GM18519 (cell line): ENCODE measurements around the gene NUDT16L1.

Source experiments
- ATAC-seq: cut with Tn5 transposase; IDR thresholded peaks from one replicate; pipeline ENCODE4 v1.9.1; 2021; ENCODE audit warnings: mild to moderate bottlenecking, moderate library complexity; ENCODE audit not compliant: unreplicated experiment, low FRiP score

Gene NUDT16L1

DNA sequence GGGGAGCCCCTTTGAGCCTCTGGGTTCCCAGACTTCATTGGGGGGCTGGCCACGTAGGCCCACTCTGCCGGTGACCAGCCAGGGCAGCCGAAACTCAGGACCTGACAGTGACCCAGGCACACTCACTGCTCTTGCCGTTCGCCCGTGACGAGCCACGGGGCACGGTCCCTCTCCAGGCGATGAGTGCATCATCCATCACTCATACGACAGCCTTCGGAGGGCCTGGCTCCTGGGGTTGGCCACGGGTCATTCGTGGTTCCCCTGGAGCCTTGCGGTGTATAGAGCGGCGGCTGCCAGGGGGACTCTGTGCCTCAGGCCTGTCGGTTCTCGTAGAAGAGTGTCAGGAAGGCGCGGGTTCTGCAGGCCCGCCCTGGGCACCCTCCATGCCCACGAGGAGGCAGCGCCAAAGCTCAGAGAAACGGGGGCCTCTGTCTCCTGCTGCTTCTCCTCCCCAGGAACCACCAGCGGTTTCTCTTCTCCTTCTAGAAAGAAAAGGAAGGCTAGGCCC, 11.2 kb upstream of the NUDT16L1 start:
- ATAC-seq: no peak

DNA sequence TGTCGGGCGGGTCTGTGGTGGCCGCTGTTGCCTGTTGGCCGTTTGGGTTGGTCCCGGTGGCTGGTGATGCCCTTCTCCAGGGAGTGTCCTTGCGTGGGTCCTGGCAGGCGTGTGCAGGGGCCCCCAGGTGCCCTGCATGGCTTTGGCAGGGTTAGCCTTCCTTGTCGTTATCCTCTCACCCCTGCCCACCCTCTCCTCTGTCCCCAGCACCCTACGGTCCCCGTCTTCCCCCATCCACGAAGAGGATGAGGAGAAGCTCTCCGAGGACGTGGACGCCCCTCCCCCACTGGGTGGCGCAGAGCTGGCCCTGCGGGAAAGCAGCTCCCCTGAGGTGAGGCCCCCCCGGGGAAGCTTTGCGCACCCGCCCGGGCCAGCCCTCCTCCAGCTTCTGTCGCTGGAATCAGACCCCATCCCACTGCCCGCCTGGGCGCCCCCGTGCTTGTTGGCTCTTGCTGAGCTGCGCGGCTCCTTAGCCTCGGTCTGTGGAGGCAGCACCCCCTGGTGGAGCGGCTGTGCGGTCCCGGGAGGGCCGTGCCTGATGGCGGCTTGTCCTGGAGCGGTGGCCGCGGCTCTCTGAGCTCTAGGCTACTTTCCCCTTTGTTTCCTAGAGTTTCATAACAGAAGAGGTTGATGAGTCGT, 10.6 kb upstream of the NUDT16L1 start:
- no peak for ATAC-seq

DNA sequence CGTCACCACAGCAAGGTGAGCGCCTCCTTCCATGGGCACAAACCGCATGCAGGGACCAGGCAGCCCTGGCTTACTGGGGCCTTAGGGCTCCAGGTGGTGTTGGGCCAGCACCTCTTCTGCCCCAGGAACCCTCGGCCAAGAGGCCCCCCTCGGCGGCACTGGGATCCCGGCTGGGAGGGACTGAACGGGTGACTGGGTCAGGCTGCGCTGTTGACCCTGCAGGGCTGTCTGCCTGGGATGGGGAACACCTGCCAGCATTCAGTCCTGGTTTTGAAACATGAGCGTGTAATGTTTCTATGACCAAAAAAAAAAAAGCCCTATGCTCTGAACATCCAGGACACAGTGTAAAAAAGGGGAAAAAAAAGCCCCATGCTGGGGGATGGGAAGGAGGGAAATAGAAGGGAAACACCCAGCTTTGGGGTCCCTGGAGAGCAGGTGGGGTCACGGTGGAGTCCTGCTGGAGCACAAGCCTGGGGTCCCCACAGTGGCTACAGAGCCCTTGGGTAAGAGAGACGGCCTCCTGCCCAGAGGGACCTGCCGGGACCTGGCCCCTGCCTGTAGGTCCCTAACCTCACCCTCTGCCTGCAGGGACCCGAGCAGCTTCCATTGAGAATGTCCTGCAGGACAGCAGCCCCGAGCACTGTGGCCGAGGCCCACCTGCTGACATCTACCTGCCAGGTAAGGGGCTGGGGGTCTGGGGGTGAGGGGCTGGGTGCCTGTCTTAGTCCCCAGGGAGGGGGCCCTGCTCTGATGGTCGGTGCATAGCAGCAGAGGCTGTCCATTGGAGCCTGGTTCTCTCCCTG, 9.9 kb upstream of the NUDT16L1 start:
- ATAC-seq: no peak

- no peak for ATAC-seq
Measured at GRCh38 chr16:4684058-4684715, 9.2 kb upstream of the NUDT16L1 start.

DNA sequence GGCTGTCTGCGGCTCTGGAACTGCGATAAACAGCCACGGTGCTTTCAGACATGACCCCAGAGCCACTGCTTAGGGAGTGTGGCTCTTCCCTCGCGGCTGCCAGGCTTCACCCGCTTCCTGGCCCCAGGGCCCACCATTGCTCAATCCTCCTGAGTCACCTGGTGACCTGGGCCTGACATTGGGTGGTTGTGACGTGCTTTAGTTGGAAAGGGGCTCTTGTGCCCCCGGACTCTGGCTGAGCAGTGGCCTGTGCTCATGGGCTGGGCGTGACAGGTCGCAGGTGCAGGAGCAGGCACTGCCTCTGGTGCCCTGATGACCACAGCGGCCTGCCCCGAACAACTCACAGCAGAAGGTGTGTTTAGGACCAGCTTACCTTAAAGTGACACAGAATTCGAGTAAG, 8.6 kb upstream of the NUDT16L1 start:
- ATAC-seq: no peak

- no peak for ATAC-seq
Measured at GRCh38 chr16:4685292-4685691, 8.1 kb upstream of the NUDT16L1 start.

- no peak for ATAC-seq
Measured at GRCh38 chr16:4685776-4686496, 7.4 kb upstream of the NUDT16L1 start.

GRCh38 chr16:4686497-4687210, 6.7 kb upstream of the NUDT16L1 start:
- ATAC-seq: no peak

DNA sequence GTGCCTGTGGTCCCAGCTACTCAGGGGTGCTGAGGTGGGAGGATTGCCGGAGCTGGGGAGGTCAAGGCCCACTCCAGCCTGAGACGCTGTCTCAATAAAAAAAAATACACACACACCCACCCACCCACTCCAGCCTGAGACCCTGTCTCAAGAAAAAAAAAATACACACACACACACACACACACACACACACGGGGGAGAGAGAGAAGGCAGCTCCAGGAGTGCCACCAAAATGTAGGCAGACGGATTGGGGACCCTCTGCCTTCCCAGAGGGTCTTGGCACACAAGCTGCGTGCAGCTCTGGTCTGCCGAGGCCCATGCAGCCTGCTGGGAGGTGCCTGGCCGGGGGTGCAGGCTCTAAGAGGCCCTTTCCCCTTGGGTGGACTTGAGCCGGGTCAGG, 5.9 kb upstream of the NUDT16L1 start:
- no peak for ATAC-seq

- no peak for ATAC-seq
Measured at GRCh38 chr16:4687946-4688673, 5.3 kb upstream of the NUDT16L1 start.

DNA sequence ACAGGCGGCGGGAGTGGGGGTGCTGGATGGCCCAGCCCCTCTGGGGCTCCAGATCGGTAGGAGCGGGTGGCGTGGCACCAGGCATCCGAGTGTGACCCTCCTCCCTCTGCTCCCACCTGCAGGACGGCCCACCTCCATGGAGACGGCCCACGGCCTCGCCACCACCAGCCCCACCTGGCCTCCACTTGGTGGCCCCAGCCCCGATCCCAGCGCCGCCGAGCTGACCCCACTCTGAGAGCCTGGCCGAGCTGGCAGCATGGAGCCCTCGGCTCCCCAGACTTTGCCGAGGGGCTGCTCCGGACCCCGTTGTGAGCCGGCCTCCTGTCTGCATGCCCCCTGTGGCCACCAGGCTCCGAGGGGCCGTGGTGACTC, 4.7 kb upstream of the NUDT16L1 start:
- no peak for ATAC-seq

- no peak for ATAC-seq
Measured at GRCh38 chr16:4689091-4689671, 4.2 kb upstream of the NUDT16L1 start.

GRCh38 chr16:4689864-4690704, 3.3 kb upstream of the NUDT16L1 start:
- no peak for ATAC-seq

GRCh38 chr16:4690946-4691665, 2.3 kb upstream of the NUDT16L1 start:
- ATAC-seq: no peak

- no peak for ATAC-seq
Measured at GRCh38 chr16:4691666-4692412, 1.5 kb upstream of the NUDT16L1 start.

- peak; percentile 2 for ATAC-seq
Measured at GRCh38 chr16:4692460-4693295, 684 bp upstream of the NUDT16L1 start.
